T-helper 1 cell (primary cell): ENCODE data around the gene MRPS24.

Experiments
- DNase-seq, 5 donors: peaks; one replicate each; pipeline ENCODE4 v3.0.0-alpha.2; 2012 to 2020

Gene MRPS24

DNA sequence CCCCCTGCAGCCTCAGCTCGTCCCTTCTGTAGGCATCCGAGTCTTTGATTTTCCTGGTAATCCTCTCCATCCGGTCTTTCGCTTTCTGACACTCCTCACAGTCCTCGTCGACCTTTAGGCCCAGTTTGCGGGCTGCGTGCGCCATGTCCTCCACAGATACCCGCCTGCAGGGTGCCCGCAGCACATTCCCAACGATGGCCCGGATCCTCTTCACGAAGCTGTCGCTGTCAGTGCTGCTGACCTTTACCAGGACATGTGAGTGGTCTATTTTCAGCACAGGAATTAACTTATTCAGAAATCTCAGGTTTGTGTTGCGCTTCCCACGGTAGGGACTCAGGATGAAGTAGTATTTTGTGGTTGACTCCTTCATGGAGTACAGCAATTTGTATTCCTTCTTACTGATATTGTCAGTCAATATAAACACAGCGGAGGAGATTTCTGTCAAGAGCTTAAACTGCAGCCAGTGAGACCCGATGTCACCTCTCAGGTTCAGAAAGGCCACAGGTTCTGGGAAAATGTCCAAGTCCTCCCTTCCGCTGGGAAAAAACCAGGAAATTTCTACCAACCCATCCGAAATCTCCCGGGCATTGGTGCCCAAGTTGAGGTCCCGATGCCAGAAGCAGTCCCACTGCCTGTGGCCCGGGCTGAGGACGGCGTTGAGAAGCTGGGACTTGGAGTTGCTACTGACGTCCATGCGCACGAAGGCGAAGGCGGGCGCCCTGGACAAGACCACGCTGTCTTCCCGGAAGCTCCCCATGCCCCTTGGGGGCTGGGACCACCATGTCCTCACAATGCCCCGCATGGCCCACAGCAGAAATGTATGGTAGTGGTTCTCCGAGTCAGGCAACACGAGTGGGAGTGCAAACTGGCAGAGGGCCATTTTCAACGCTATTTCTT is 8.9 kb upstream of the MRPS24 start:
- DNase-seq, result no peak

DNA sequence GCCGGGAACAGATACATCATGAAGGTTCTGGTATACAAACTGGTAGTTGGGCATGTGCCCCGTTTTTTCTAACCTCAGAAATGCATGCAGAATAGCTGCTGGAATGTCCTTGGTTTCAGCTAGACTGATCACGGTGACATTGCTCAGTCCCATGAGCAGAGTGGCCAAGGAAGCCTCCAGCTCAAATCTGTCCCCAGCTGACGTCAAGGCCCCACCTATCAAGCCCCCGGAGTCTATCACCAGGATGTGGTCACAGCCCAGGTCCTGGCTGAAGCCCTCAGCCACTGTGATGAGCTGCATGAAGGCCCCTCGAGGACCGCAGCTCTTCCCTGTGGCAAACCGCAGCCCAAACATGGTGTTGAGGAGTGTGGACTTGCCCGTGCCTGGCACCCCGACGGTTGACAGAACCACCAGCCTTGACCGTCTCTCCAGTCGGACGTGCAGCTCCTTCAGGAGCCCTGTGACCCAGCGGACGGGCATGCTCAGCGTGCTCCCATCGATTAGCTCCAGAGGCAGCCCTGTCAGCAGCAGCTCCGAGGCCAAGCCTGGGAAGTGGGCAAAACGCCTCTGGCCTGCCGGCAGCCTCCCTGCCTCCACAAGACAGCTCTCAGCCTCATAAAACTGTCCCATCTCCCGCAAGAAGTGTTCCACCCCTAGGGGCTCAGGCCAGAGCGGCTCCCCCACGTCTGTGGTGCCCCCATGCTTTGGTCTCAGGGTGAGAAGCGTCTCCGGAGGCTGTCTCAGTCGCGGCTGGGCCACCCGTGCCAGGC is 7.8 kb upstream of the MRPS24 start:
- DNase-seq, result no peak

GRCh38 chr7:43876241-43876640 is 6.9 kb upstream of the MRPS24 start:
- no peak for DNase-seq

DNA sequence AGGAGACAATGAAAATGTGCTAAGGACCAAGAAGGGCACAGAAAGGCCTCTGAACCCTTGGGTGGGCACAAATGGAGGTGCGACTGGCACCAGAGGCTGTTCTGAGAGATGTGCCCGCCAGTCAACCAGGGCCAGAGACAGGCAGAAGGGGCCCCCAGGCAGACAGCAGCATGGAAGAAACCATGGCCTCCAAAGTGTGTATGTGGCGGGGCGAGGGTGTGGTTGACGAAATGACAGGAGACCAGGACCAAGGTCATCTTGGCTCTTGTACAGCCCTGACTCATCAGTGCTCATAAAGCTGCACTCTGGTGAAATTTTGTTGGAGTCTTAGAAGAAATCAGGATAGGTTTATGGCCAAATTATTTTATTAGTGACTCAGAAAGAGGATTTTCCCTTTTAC is 4.0 kb upstream of the MRPS24 start:
- DNase-seq, result no peak

- DNase-seq, result no peak
Measured at GRCh38 chr7:43872406-43873110, 3.2 kb upstream of the MRPS24 start.

DNA sequence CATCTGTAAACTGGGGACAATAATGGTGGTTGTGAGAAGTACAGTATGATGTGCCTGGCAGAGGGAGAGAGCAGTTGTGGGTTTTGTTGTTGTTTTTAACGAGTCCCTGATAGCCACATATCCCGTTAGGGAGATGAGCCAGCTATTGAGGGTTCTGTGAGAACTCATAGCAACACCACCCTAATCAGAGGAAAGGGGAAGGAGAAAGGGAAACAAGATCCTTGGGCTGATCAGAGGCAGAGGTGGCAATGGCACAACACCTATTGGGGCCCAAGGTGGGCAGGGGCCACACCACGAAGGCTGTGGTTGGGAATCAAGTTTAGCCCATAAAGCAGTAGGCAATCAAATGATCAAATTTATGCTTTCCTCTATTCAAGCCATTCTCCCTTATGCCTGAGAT is 1.7 kb upstream of the MRPS24 start:
- DNase-seq, result no peak

DNA sequence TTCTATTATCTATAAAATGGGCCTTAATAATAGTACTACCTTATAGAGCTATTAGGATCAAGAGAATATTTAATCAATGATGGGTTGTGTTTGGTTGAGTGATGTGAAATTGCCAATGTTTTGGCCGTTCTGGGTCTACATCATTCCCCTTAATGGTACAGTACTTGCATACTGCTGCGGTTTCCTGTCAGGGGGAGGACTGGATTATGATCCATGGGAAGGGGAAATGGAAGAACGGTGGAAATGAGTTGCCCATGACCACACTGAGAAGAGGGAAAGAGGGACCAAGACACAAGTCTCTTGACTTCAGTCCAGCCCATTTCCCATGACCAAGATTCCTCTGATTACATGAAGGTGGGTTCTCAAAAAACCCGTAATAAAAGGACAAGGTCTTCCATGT is 999 bp upstream of the MRPS24 start:
- no peak for DNase-seq

- DNase-seq, result no peak
Measured at GRCh38 chr7:43869867-43870240, 537 bp upstream of the MRPS24 start.

GRCh38 chr7:43868681-43869005 is 674 bp downstream of the MRPS24 start:
- DNase-seq, result no peak

DNA sequence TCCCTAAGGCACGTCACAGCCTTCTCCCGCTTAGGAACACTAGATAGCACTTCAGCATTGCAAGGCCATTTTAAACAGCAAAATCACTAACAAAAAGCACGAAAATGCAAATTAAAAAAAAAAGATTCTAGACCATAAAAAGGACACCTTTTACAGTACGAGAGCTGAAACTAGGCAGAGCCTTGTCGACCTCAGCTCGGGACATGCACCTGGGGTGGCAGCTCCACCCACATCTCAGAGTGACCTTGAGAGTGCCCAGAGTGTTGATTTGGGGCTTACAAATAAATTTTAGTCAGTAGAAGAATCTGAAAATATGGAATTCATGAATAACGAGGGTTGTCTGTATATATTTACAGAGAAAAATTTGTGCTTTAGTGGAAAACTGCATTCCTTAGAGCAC is 1.1 kb downstream of the MRPS24 start:
- no peak for DNase-seq

- no peak for DNase-seq
Measured at GRCh38 chr7:43865277-43865676, 4.0 kb downstream of the MRPS24 start.

GRCh38 chr7:43864126-43864525 is 5.2 kb downstream of the MRPS24 start:
- DNase-seq, result no peak

DNA sequence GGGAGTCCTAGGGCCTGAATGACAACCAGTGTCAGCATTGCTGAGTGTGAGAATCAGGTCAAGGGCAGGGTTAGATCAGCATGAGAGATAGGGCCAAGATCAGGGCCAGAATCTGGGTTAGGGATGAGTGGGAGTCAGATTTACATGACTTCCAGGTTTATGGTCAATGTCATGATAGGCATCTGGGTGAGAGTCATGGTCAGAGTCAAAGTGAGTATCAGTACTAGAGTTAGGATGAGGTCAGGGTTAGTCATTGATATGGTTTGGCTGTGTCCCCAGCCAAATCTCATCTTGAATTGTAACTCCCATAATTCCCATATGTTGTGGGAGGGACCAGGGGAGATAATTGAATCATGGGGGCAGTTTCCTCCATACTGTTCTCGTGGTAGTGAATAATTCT is 12.3 kb downstream of the MRPS24 start:
- no peak for DNase-seq

DNA sequence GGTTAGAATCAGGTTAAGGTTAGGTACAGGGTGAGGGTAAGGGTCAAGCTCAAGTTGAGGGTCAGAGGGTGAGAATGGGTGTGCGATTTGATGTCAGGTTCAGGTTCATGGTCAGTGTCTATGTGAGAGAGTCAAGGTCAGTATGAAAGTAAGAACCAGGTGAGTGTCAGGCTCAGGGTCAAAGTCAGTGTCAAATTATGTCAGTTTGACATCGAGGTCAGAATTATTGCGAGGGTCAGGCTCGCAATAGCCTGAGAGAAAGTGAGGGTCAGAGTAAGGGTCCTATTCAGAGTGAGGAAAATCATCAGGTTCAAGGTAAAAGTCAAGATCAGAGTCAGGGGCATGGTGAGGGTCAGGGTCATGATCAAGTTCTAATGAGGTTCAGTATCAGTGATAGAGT is 13.0 kb downstream of the MRPS24 start:
- DNase-seq, result no peak

DNA sequence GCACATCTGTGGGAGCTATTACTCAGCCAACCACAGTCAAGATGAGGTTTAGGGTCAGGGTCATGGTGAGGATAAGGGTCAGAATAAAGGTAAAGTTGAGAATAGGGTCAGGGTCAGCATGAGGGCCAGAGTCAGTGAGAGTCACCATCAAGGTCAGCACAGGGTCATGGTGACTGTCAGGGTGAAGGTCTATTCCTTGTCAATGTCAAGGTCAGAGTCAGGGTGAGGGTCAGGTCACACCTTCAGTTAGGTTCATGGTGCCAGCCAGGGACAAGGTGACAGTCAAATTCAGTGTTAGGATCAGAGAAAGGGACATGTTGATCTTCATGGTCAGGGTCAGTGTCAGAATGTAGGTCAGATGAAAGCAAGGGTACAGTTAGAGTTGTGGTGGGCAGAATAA is 14.1 kb downstream of the MRPS24 start:
- DNase-seq, result no peak

- DNase-seq, result no peak
Measured at GRCh38 chr7:43851805-43852204, 17.5 kb downstream of the MRPS24 start.

DNA sequence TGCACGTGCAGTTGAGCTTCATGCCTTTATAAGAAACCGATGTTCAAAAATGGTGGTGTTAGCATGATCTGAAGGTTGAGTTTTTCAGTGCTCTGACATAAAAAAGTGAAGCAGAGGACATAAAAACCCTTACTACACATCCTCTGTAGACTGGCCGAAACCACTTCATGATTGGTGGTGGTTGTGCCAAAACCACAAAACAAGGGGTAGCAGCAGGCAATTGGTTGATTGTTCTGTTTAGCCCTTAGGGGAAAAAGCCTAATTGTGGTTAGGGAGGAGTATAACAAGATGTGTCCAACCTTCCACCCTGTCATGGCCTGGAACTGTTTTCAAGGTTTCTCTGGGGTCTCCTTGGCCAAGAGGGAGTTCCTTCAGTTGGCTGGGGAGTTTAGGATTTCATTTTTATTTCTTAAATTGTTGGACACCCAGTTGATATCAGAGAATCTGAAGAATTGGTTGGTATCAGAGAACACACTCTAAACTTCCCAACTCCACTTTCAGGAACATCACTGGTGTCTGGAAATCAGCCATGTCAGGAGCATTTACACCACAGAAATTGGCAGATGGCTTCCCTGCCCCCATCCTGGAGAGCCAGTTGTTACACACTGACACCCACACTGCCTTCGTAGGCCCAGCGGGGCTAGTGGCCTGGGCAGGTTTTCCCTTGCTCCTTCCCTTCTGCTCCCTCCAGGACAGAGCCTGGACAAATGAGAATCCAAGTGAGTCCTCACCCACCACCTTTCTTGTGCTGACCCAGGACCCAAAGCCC is 18.8 kb downstream of the MRPS24 start:
- no peak for DNase-seq

DNA sequence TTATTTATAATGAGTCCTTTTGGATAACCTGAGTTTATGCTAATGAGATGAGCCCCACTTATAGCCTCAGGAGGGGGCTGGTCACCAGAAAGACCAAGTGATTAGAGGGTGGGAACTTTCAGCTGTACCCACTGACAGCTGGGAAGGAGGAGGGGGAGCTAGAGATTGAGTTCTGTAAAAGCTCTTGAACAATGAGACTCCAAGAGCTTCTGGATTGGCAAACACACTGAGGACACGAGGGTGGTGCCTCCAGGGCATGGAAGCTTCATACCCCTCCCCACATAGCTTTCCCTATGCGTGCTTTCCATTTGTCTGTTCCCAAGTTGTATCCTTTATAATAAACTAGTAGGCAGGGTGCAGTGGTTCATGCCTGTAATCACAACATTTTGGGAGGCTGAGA is 20.3 kb downstream of the MRPS24 start:
- DNase-seq, result no peak

DNA sequence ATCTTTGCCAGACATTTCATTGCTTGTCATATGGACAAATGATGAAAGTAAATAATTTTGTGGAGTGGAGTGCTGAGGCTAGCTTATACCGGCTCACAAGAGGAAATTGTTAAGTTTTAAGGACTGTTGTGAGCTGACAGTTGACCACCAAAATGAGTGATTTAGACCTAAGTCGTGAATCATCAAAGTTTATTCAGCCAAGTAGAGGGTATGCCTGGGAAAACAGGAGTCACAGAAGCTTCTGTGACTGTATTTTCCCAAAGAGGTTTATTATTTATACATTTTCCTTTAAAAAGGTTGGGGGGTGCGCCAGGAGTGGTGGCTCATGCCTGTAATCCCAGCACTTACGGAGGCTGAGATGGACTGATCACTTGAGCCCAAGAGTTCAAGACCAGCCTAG is 21.8 kb downstream of the MRPS24 start:
- no peak for DNase-seq

DNA sequence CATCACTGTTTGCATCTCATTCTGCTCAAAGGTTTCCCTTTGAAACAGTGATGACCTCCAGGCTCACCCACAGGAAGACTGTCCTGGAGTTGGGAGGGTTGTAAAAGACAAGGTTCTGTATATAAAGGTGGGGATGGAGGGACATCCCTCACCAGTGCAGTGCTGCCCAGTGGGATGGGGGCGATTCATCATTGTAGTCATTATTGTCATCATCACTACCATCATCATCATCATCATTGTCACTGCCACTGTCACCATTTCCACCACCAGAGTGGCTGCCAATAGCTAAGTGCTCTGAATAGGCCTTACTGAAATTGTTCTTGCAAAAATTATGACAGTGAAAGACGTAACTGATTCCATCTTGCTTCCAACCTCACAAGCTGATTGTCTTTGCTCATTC is 24.7 kb downstream of the MRPS24 start:
- no peak for DNase-seq

DNA sequence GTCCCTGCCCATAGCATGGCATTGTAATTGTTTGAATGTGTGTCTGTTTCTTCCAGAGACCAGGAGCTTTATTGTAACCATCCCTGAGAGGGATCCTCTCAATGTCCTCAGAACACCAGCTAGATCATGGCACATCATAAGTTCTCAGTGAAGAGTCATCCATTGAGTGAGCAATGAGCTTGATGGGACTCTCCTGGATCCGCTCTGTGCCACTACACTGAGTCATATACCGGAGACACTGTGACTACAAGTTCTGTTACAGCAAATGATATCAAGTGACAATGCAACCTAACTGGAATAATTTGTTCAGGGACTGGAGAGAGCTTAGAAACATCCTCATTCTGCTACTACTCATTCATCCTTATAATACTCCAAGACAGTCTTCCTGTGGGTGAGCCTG is 25.1 kb downstream of the MRPS24 start:
- DNase-seq, result no peak

DNA sequence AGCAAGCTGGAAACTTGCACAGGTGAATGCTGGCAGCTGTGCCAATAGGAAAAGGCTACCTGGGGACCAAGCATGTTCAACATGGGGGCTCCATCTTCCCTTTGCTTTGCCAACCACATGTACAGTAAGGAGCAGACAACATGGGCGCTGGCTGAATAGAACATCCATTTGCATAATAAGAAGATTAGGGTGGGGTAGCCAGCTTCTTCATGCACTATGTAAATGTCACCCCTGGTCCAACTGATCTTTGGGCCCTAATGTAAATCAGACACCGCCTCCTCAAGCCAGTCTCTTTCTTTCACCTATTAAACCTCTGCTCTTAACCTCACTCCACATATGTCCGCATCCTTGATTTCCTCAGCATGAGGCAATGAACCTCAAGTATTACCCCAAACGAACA is 26.0 kb downstream of the MRPS24 start:
- no peak for DNase-seq

- no peak for DNase-seq
Measured at GRCh38 chr7:43838201-43838658, 31.1 kb downstream of the MRPS24 start.
